HEK293 (cell line): ENCODE measurements around the gene HES7.
A peak's percentile ranks its signal among the peaks of the same experiment; 100 is the strongest.

Source experiments
- CTCF ChIA-PET: fragments of 350-600 bp; formaldehyde crosslinking; extraction: SDS; loops from one replicate; lab custom pipeline; 2021; ENCODE audit warnings: antibody characterized with exemption; lab: Yijun Ruan, JAX
- POLR2A ChIA-PET: fragments of 300-600 bp; formaldehyde crosslinking; extraction: SDS; loops from one replicate; lab custom pipeline; 2020; ENCODE audit warnings: antibody characterized with exemption, inconsistent platforms; lab: Yijun Ruan, JAX
- H3K27ac ChIP-seq: fragments of 200-500 bp; sonication (Bioruptor generic); 2 replicates; pipeline ENCODE4 v1.5.1; 2014; ENCODE audit warnings: low read depth, low read length, control low read depth, inconsistent platforms; ENCODE audit errors: extremely low read depth
- H3K36me3 ChIP-seq, 2 experiments: fragments of 200-500 bp in 1 of 2; sonication (Bioruptor generic) in 1 of 2; 1 replicate in 1 of 2; 2 replicates in 1 of 2; pipeline ENCODE4 v1.5.1; 2014 to 2017; ENCODE audit warnings: inconsistent platforms in 2 of 2, low read length in 2 of 2; ENCODE audit not compliant: control insufficient read depth in 2 of 2, insufficient read depth in 1 of 2
- H3K4me1 ChIP-seq: fragments of 200-500 bp; sonication (Bioruptor generic); 2 replicates; pipeline ENCODE4 v1.5.1; 2014; ENCODE audit warnings: mild to moderate bottlenecking, low read length, inconsistent platforms; ENCODE audit not compliant: control insufficient read depth, insufficient read depth
- H3K4me3 ChIP-seq: 2 replicates; pipeline ENCODE4 v1.5.1; 2011; ENCODE audit warnings: low read depth, mild to moderate bottlenecking, control low read depth, low read length, moderate library complexity
- H3K9me3 ChIP-seq: fragments of 200-500 bp; sonication (Bioruptor generic); 2 replicates; pipeline ENCODE4 v1.5.1; 2014; ENCODE audit warnings: low read depth, low read length, inconsistent platforms; ENCODE audit not compliant: control insufficient read depth, insufficient read depth
- GLIS1 ChIP-seq: fragments of 450-650 bp; formaldehyde crosslinking; IDR thresholded peaks from 2 replicates; pipeline ENCODE4 v1.5.1; 2016; ENCODE audit warnings: missing biosample characterization, missing genetic modification characterization
- GLIS2 ChIP-seq: fragments of 450-650 bp; formaldehyde crosslinking; IDR thresholded peaks from 2 replicates; pipeline ENCODE4 v1.5.1; 2016; ENCODE audit warnings: missing biosample characterization, missing genetic modification characterization
- HOXA7 ChIP-seq: sonication (generic); formaldehyde crosslinking; IDR thresholded peaks from 2 replicates; pipeline ENCODE4 v1.8.1; 2022; ENCODE audit warnings: missing genetic modification reagents, borderline replicate concordance
- TRIM28 ChIP-seq: IDR thresholded peaks from 2 replicates; pipeline ENCODE4 v1.6.1; 2011; ENCODE audit warnings: low read length, control low read depth, borderline replicate concordance
- ZIC2 ChIP-seq: fragments of 450-650 bp; formaldehyde crosslinking; IDR thresholded peaks from 2 replicates; pipeline ENCODE4 v1.5.1; 2016; ENCODE audit warnings: missing biosample characterization, missing genetic modification characterization
- ZNF133 ChIP-seq: fragments of 450-650 bp; formaldehyde crosslinking; IDR thresholded peaks from 2 replicates; pipeline ENCODE4 v1.5.1; 2016; ENCODE audit warnings: missing biosample characterization, missing genetic modification characterization
- ZNF174 ChIP-seq: fragments of 450-650 bp; formaldehyde crosslinking; IDR thresholded peaks from 2 replicates; pipeline ENCODE4 v1.5.0; 2017; ENCODE audit warnings: missing biosample characterization, mild to moderate bottlenecking, missing genetic modification characterization
- ZNF2 ChIP-seq: fragments of 450-650 bp; formaldehyde crosslinking; IDR thresholded peaks from 2 replicates; pipeline ENCODE4 v1.5.1; 2016; ENCODE audit warnings: missing biosample characterization, missing genetic modification characterization
- ZNF223 ChIP-seq: fragments of 450-650 bp; formaldehyde crosslinking; IDR thresholded peaks from 2 replicates; pipeline ENCODE4 v1.5.1; 2016; ENCODE audit warnings: missing biosample characterization, missing genetic modification characterization
- ZNF311 ChIP-seq: fragments of 450-650 bp; formaldehyde crosslinking; IDR thresholded peaks from 2 replicates; pipeline ENCODE4 v1.5.1; 2017; ENCODE audit warnings: missing biosample characterization, missing genetic modification characterization, borderline replicate concordance
- ZNF514 ChIP-seq: fragments of 450-650 bp; formaldehyde crosslinking; IDR thresholded peaks from 2 replicates; pipeline ENCODE4 v1.5.1; 2016; ENCODE audit warnings: missing biosample characterization, missing genetic modification characterization
- ZNF521 ChIP-seq: fragments of 450-650 bp; formaldehyde crosslinking; IDR thresholded peaks from 2 replicates; pipeline ENCODE4 v1.5.1; 2017; ENCODE audit warnings: missing biosample characterization, mild to moderate bottlenecking, missing genetic modification characterization
- ZNF549 ChIP-seq: fragments of 450-650 bp; IDR thresholded peaks from 2 replicates; pipeline ENCODE4 v1.5.1; 2018; ENCODE audit warnings: missing biosample characterization, missing genetic modification characterization, mild to moderate bottlenecking, inconsistent platforms, moderate library complexity
- ZNF624 ChIP-seq: fragments of 450-650 bp; formaldehyde crosslinking; IDR thresholded peaks from 2 replicates; pipeline ENCODE4 v1.5.1; 2017; ENCODE audit warnings: missing biosample characterization, missing genetic modification characterization
- ZNF629 ChIP-seq: fragments of 450-650 bp; formaldehyde crosslinking; IDR thresholded peaks from 2 replicates; pipeline ENCODE4 v1.5.1; 2017; ENCODE audit warnings: missing biosample characterization, missing genetic modification characterization
- ZNF664 ChIP-seq: fragments of 450-650 bp; formaldehyde crosslinking; IDR thresholded peaks from 2 replicates; pipeline ENCODE4 v1.5.1; 2016; ENCODE audit warnings: missing biosample characterization, missing genetic modification characterization
- ZNF837 ChIP-seq: fragments of 450-650 bp; formaldehyde crosslinking; IDR thresholded peaks from 2 replicates; pipeline ENCODE4 v1.5.1; 2016; ENCODE audit warnings: missing biosample characterization, missing genetic modification characterization
- ZNF843 ChIP-seq: fragments of 450-650 bp; formaldehyde crosslinking; IDR thresholded peaks from 2 replicates; pipeline ENCODE4 v1.5.1; 2016; ENCODE audit warnings: missing biosample characterization, missing genetic modification characterization
- TF ChIP-seq, protein P1 (sequence below): fragments of 450-650 bp; formaldehyde crosslinking; IDR thresholded peaks from 2 replicates; pipeline ENCODE4 v1.5.1; 2016; ENCODE audit warnings: missing biosample characterization, missing genetic modification characterization, borderline replicate concordance
- TF ChIP-seq, protein P2 (sequence below): fragments of 450-650 bp; formaldehyde crosslinking; IDR thresholded peaks from 2 replicates; pipeline ENCODE4 v1.5.1; 2016; ENCODE audit warnings: missing biosample characterization, missing genetic modification characterization

HES7 gene

DNA sequence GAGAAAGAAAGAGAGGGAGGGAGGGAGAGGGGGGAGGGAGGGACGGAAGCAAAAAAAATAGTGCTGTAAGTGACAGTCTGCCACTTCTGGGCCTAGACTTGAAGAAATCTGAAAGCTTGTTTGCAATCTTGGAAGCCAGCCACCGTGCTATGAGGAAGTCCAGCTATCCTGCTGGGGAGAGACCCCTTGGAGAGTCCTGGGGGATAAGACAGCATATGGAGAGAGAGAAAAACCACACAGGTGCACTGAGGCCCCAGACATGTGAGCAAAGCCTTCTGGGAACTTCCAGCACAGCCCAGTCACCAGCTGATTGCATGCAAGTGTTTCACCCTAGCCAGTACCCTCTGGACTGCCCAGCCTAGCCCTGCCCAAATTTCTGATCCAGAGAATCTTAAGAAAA lies 23.8 kb downstream of the HES7 start:
- no peak overlapping the region for H3K27ac ChIP-seq
- CTCF ChIA-PET, result interaction anchor here (0.5 to 16.9 kb wide), 6 partner anchors 10 to 484 kb away, joined by 3 to 561 read pairs (median 8); partner anchors contain the start of genes ALOX12B and ALOXE3
- POLR2A ChIA-PET, result interaction anchor here (0.8 kb wide), 1 partner anchor 17 kb away, joined by 6 read pairs; no protein-coding TSS in a partner anchor
- no peaks in the 10 kb centered on the region for H3K4me1 ChIP-seq
- H3K9me3 ChIP-seq, result no peaks in the 10 kb centered on the region
- H3K36me3 ChIP-seq, result no peaks in the 10 kb centered on the region
- TF ChIP-seq ZNF174 (tag by site-specific recombination) (no peak), ZNF549 (tag by site-specific recombination) (no peak), ZIC2 (tag by site-specific recombination) (peak; percentile 75), ZNF664 (tag by site-specific recombination) (no peak), GLIS1 (peak; percentile 88), ZNF837 (tag by site-specific recombination) (no peak), GLIS2 (peak; percentile 21; the same call in 1 of the 2 replicates)
- no peak overlapping the region for H3K4me3 ChIP-seq

DNA sequence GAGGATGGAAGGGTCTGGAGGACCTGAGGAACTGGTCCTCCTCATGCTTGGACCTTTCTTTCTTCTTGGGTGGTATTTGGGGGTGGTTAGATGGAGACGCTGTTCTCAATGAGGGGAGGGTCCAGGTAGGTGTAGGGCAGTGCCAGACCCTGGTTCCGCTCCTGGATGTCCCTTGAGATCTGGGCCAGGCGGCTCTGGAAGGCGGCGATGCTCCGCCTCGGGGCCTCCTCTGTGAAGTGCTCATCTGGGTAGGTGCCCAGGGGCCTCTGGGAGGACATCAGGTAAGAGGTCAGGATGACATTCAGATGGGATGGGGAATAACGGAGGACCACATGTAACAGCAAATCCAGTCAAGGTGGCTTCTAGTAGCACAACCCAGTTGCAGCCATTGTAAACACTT lies 27.4 kb downstream of the HES7 start:
- CTCF ChIA-PET, result interaction anchor here (0.6 to 1.0 kb wide), 5 partner anchors 10 to 577 kb away, joined by 3 to 16 read pairs (median 3); no protein-coding TSS in a partner anchor

DNA sequence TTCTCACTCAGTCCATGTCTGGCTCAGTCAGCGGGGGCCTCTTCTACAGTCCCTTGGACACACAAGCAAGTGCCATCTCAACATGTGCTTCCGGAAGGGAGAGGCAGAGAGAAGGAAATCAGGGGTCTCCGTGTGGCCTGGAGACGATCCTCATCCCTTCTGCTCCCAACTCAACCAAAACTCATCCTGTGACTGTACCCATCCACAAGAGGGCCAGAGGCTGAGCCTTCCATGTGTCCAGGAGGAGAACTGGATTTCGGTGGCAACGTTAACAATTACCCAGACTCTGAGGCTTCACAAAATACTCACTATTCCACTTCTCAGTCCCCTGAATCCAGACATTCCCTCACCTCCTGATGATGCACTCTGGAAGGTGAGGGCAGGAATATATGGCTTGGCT lies 28.5 kb downstream of the HES7 start:
- CTCF ChIA-PET, result interaction anchor here (13.6 to 27.3 kb wide), 2 partner anchors 10 to 18 kb away, joined by 288 to 561 read pairs; no protein-coding TSS in a partner anchor
- no peaks in the 10 kb centered on the region for H3K9me3 ChIP-seq
- TF ChIP-seq, protein P1, sequence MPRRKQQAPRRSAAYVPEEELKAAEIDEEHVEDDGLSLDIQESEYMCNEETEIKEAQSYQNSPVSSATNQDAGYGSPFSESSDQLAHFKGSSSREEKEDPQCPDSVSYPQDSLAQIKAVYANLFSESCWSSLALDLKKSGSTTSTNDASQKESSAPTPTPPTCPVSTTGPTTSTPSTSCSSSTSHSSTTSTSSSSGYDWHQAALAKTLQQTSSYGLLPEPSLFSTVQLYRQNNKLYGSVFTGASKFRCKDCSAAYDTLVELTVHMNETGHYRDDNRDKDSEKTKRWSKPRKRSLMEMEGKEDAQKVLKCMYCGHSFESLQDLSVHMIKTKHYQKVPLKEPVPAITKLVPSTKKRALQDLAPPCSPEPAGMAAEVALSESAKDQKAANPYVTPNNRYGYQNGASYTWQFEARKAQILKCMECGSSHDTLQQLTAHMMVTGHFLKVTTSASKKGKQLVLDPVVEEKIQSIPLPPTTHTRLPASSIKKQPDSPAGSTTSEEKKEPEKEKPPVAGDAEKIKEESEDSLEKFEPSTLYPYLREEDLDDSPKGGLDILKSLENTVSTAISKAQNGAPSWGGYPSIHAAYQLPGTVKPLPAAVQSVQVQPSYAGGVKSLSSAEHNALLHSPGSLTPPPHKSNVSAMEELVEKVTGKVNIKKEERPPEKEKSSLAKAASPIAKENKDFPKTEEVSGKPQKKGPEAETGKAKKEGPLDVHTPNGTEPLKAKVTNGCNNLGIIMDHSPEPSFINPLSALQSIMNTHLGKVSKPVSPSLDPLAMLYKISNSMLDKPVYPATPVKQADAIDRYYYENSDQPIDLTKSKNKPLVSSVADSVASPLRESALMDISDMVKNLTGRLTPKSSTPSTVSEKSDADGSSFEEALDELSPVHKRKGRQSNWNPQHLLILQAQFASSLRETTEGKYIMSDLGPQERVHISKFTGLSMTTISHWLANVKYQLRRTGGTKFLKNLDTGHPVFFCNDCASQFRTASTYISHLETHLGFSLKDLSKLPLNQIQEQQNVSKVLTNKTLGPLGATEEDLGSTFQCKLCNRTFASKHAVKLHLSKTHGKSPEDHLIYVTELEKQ, result no peak
- TF ChIP-seq, protein P2, sequence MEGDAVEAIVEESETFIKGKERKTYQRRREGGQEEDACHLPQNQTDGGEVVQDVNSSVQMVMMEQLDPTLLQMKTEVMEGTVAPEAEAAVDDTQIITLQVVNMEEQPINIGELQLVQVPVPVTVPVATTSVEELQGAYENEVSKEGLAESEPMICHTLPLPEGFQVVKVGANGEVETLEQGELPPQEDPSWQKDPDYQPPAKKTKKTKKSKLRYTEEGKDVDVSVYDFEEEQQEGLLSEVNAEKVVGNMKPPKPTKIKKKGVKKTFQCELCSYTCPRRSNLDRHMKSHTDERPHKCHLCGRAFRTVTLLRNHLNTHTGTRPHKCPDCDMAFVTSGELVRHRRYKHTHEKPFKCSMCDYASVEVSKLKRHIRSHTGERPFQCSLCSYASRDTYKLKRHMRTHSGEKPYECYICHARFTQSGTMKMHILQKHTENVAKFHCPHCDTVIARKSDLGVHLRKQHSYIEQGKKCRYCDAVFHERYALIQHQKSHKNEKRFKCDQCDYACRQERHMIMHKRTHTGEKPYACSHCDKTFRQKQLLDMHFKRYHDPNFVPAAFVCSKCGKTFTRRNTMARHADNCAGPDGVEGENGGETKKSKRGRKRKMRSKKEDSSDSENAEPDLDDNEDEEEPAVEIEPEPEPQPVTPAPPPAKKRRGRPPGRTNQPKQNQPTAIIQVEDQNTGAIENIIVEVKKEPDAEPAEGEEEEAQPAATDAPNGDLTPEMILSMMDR (tag by site-specific recombination), result peak; percentile 62
- TF ChIP-seq ZNF521 (no peak), HOXA7 (CRISPR knock-in tag) (no peak)
- TF ChIP-seq, all 188 proteins: peak for 1
- Histone ChIP-seq H3K4me3 (no peak overlapping the region), H3K27ac (no peak overlapping the region), H3K4me1 (no peaks in the 10 kb centered on the region), H3K36me3 (no peaks in the 10 kb centered on the region)
- POLR2A ChIA-PET, result no interaction called here

More for the DNA sequence above, 27.4 kb downstream of the HES7 start:
- TF ChIP-seq TRIM28 (no peak), ZNF311 (no peak), ZNF133 (tag by site-specific recombination) (no peak), ZNF624 (tag by site-specific recombination) (no peak), ZNF843 (tag by site-specific recombination) (no peak), ZNF629 (tag by site-specific recombination) (no peak), ZNF514 (tag by site-specific recombination) (no peak), ZNF2 (tag by site-specific recombination) (no peak), ZNF223 (no peak)
- TF ChIP-seq, all 188 proteins: peak for 0
- POLR2A ChIA-PET, result interaction anchor here (0.9 kb wide), 1 partner anchor 22 kb away, joined by 5 read pairs; no protein-coding TSS in a partner anchor
- no peaks in the 10 kb centered on the region for H3K9me3 ChIP-seq
- no peaks in the 10 kb centered on the region for H3K36me3 ChIP-seq
- H3K27ac ChIP-seq, result no peak overlapping the region
- no peaks in the 10 kb centered on the region for H3K4me1 ChIP-seq
- H3K4me3 ChIP-seq, result no peak overlapping the region
